SW480 (cell line): ENCODE data around the gene METAP2.

Experiments
- DNase-seq: peaks from one replicate; pipeline ENCODE4 v3.0.0-alpha.2; 2016; ENCODE audit warnings: low spot score

METAP2 gene

GRCh38 chr12:95549392-95550084, 75.6 kb downstream of the METAP2 start:
- DNase-seq = no peak

- no peak for DNase-seq
These were observed 77.4 kb downstream of the METAP2 start, which contains the start of gene USP44 for GRCh38 chr12:95551305-95551704. TSS of gene USP44 (minus strand) at chr12:95551476. CDS start at chr12:95534256, 17,220 bp downstream.

DNA sequence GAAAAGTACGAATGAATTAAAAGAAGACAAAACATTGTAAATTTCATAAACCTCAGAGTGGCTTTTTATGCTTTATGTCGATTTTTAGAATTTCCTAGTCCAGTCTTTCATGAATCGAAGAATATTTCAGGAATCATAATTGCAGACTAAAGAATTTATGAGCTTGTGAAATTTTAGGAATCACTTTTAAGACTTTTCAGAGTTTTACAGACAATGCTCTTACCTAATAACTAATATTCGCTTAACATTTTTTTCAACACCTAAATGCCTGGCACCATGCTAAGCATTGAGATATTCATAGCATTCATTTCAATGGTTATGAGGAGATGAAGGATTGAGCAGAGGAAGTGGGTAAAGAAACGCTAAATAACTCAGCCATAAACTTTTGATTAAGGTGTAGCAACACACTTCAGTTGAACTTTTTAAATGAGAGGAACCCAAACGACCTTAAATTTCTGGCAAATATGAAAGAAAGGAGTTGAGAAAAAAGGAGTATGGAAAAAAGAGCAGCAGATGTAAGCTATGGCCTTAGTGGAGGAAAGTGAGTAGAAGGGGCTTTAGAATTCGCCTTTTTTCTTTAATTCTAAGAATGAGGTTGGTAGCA, 78.1 kb downstream of the METAP2 start:
- no peak for DNase-seq

DNA sequence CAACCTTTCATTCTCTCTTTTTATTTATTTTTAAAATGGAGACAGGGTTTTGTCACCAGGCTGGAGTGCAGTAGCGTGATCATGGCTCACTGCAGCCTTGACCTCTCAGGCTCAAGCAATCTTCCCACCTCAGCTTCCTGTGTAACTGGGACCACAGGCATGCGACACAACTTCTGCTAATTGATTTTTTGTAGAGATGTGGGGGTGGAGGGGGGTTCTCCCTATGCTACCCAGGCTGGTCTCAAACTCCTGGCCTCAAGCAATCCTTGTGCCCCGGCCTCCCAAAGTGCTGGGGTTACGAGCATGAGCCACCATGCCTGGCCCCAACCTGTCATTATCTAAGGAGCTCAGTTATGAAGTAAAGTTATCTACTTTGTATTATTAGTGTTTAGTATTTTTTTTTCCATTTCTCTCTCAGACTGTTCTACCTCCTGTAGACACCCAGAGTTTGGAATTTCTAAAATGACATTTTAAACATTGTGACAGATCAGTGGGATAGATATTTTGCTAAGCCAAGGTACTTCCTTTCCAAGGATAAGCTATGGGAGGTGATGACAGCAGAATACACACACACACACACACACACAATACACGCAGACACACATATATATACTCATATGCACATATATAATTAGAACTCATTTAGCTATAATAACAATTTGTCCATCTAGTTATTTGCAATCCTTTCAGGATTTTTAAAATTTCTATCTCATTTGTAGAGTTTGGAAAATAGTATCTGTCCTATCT, 79.4 kb downstream of the METAP2 start:
- no peak for DNase-seq

DNA sequence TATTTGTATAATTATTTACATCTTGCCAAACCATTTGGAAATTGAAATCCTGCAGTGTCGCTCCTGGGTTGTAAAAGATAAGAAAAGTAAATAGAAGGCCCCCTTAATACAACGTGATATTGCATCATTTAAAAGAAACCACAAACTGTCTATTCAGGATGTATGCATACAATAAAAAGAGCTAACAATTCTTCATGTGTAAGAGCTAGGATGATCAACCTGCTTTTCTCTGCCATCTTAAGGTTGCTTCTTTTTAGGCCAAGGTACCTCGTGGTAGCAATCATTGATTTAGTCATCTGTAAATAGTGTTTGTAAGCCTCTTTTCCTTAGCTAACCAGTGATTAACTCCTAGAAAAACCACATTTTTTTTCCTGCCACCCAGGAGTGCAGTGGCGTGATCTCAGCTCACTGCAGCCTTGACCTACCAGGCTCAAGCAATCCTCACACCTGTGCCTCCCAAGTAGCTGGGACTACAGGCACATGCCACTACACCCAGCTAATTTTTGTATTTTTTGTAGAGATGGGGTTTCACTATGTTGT, 80.7 kb downstream of the METAP2 start:
- DNase-seq = peak; percentile 12

- DNase-seq = no peak
These were observed 83.7 kb downstream of the METAP2 start for GRCh38 chr12:95557625-95558024.
